IMR-90 (cell line): Measurements from ENCODE around the gene CDT1. TPM values are rescaled to one million over a fixed set of nuclear protein-coding genes. Genes with fewer than 3 reads are reported as not detected.
A peak's percentile ranks its signal among the peaks of the same experiment; 100 is the strongest.

Experiments
- ATAC-seq: fragments of 200-7000 bp; cut with Tn5 transposase; 2 replicates; pipeline ENCODE4 v1.9.1; 2020; ENCODE audit warnings: low read depth, mild to moderate bottlenecking, moderate library complexity
- BruUV-seq: library from RNA; stranded (reverse); fragments of 400-500 nt; replicated peaks from 2 replicates; lab custom pipeline; 2021; lab: Mats Ljungman, UMichigan
- CTCF ChIA-PET: fragments of 300-600 bp; formaldehyde crosslinking; extraction: SDS; loops from one replicate; lab custom pipeline; 2021; ENCODE audit warnings: antibody characterized with exemption; lab: Yijun Ruan, JAX
- POLR2A ChIA-PET: fragments of 300-600 bp; sonication (Branson Sonifier 250); formaldehyde crosslinking; loops from one replicate; lab custom pipeline; 2022; ENCODE audit warnings: antibody characterized with exemption; ENCODE audit not compliant: unreplicated experiment; lab: Charles Lee
- DNase-seq: peaks from one replicate; pipeline ENCODE4 v3.0.0; 2013
- H2AFZ ChIP-seq: replicated peaks from 2 replicates; pipeline ENCODE3; 2013; ENCODE audit warnings: low read length, mild to moderate bottlenecking; ENCODE audit not compliant: poor library complexity
- H2AK5ac ChIP-seq: 2 replicates; pipeline ENCODE4 v1.6.1; 2013; ENCODE audit warnings: low read depth, low read length, inconsistent platforms
- H2AK9ac ChIP-seq: replicated peaks from 2 replicates; pipeline ENCODE3; 2013; ENCODE audit warnings: mild to moderate bottlenecking, low read depth, low read length, moderate library complexity; ENCODE audit not compliant: poor library complexity
- H2BK120ac ChIP-seq: 2 replicates; pipeline ENCODE4 v1.6.1; 2013; ENCODE audit warnings: low read depth, low read length, inconsistent platforms
- H2BK15ac ChIP-seq: 3 replicates; pipeline ENCODE4 v1.6.1; 2013; ENCODE audit warnings: low read depth, low read length, inconsistent platforms
- H2BK20ac ChIP-seq: 2 replicates; pipeline ENCODE4 v1.6.1; 2013; ENCODE audit warnings: low read depth, mild to moderate bottlenecking, inconsistent platforms, low read length, moderate library complexity
- H2BK5ac ChIP-seq: 2 replicates; pipeline ENCODE4 v1.6.1; 2013; ENCODE audit warnings: mild to moderate bottlenecking, low read depth, low read length, inconsistent platforms; ENCODE audit not compliant: poor library complexity, severe bottlenecking
- H3K14ac ChIP-seq: replicated peaks from 2 replicates; pipeline ENCODE4 v1.6.1; 2013; ENCODE audit warnings: low read depth, low read length, inconsistent platforms
- H3K18ac ChIP-seq: 2 replicates; pipeline ENCODE4 v1.6.1; 2013; ENCODE audit warnings: low read depth, low read length, control low read depth
- H3K23ac ChIP-seq: 2 replicates; pipeline ENCODE4 v1.6.1; 2013; ENCODE audit warnings: low read depth, low read length, inconsistent platforms
- H3K27ac ChIP-seq: 2 replicates; pipeline ENCODE4 v1.5.1; 2013; ENCODE audit warnings: mild to moderate bottlenecking, control low read depth, low read length; ENCODE audit not compliant: insufficient read depth
- H3K27me3 ChIP-seq: 2 replicates; pipeline ENCODE4 v1.6.1; 2013; ENCODE audit warnings: low read length; ENCODE audit not compliant: control insufficient read depth, insufficient read depth
- H3K36me3 ChIP-seq: 2 replicates; pipeline ENCODE4 v1.6.1; 2013; ENCODE audit warnings: low read length, mixed read lengths; ENCODE audit not compliant: control insufficient read depth, insufficient read depth
- H3K4ac ChIP-seq: 2 replicates; pipeline ENCODE4 v1.6.1; 2013; ENCODE audit warnings: low read depth, low read length, inconsistent platforms
- H3K4me1 ChIP-seq: 2 replicates; pipeline ENCODE4 v1.6.1; 2013; ENCODE audit warnings: low read length, mixed read lengths; ENCODE audit not compliant: control insufficient read depth, insufficient read depth
- H3K4me2 ChIP-seq: 2 replicates; pipeline ENCODE4 v1.6.1; 2013; ENCODE audit warnings: low read depth, mild to moderate bottlenecking, control low read depth, low read length, moderate library complexity
- H3K4me3 ChIP-seq: 2 replicates; pipeline ENCODE4 v1.5.1; 2013; ENCODE audit warnings: low read depth, mild to moderate bottlenecking, control low read depth, low read length, moderate library complexity; ENCODE audit not compliant: insufficient read depth
- H3K56ac ChIP-seq: 2 replicates; pipeline ENCODE4 v1.6.1; 2013; ENCODE audit warnings: low read length, inconsistent platforms; ENCODE audit not compliant: insufficient read depth; ENCODE audit errors: extremely low read depth
- H3K79me1 ChIP-seq, 2 experiments: 2 replicates each; pipeline ENCODE4 v1.6.1; 2013; ENCODE audit warnings: low read length in 2 of 2, inconsistent platforms in 1 of 2, low read depth in 1 of 2
- H3K9ac ChIP-seq: 2 replicates; pipeline ENCODE4 v1.6.1; 2013; ENCODE audit warnings: low read depth, low read length, control low read depth
- H3K9me1 ChIP-seq: 2 replicates; pipeline ENCODE4 v1.6.1; 2013; ENCODE audit warnings: low read length, inconsistent platforms; ENCODE audit not compliant: insufficient read depth
- H3K9me3 ChIP-seq: 2 replicates; pipeline ENCODE4 v1.6.1; 2013; ENCODE audit warnings: low read length; ENCODE audit not compliant: control insufficient read depth, insufficient read depth
- H4K20me1 ChIP-seq: 2 replicates; pipeline ENCODE4 v1.6.1; 2013; ENCODE audit warnings: low read length, inconsistent platforms; ENCODE audit not compliant: insufficient read depth
- H4K5ac ChIP-seq: 2 replicates; pipeline ENCODE4 v1.6.1; 2013; ENCODE audit warnings: mild to moderate bottlenecking, low read depth, low read length, control low read depth
- H4K8ac ChIP-seq, 2 experiments: 2 replicates each; pipeline ENCODE4 v1.6.1; 2013; ENCODE audit warnings: low read depth in 2 of 2, low read length in 2 of 2, control low read depth in 1 of 2, inconsistent platforms in 1 of 2
- H4K91ac ChIP-seq: 2 replicates; pipeline ENCODE4 v1.6.1; 2013; ENCODE audit warnings: low read depth, low read length, inconsistent platforms; ENCODE audit not compliant: insufficient read depth
- BHLHE40 ChIP-seq: fragments of 150-350 bp; IDR thresholded peaks from 2 replicates; pipeline ENCODE4 v1.6.1; 2016; ENCODE audit warnings: mild to moderate bottlenecking, low read depth, low read length
- CEBPB ChIP-seq: IDR thresholded peaks from 2 replicates; pipeline ENCODE4 v1.6.1; 2012; ENCODE audit warnings: low read depth, low read length, improper control_type of control experiment
- FOS ChIP-seq: fragments of 150-350 bp; IDR thresholded peaks from 2 replicates; pipeline ENCODE4 v1.6.1; 2016; ENCODE audit warnings: low read depth, low read length
- MAFK ChIP-seq: IDR thresholded peaks from 2 replicates; pipeline ENCODE4 v1.6.1; 2012; ENCODE audit warnings: low read depth, low read length, improper control_type of control experiment
- MAZ ChIP-seq: IDR thresholded peaks from 2 replicates; pipeline ENCODE4 v1.6.1; 2012; ENCODE audit warnings: low read depth, mild to moderate bottlenecking, low read length, improper control_type of control experiment, moderate library complexity, borderline replicate concordance
- NFE2L2 ChIP-seq: fragments of 150-350 bp; IDR thresholded peaks from 2 replicates; pipeline ENCODE4 v1.6.1; 2016; ENCODE audit warnings: low read depth, mild to moderate bottlenecking, low read length
- RCOR1 ChIP-seq: IDR thresholded peaks from 2 replicates; pipeline ENCODE4 v1.6.1; 2012; ENCODE audit warnings: mild to moderate bottlenecking, low read length, improper control_type of control experiment; ENCODE audit not compliant: insufficient replicate concordance
- RFX5 ChIP-seq: IDR thresholded peaks from 2 replicates; pipeline ENCODE4 v1.8.0; 2012; ENCODE audit warnings: low read depth, mild to moderate bottlenecking, low read length, moderate library complexity
- SMC3 ChIP-seq: fragments of 150-350 bp; IDR thresholded peaks from 2 replicates; pipeline ENCODE4 v1.6.1; 2016; ENCODE audit warnings: low read depth, mild to moderate bottlenecking, antibody characterized with exemption, low read length, moderate library complexity
- WGBS, 2 experiments: methylation state at CpG; one replicate each; pipeline versions ENCODE4 v1.1.5 to v1.1.7; 2013; ENCODE audit warnings: missing lambda C conversion rate in 2 of 2; ENCODE audit not compliant: insufficient read length in 1 of 2; ENCODE audit errors: extremely low coverage in 2 of 2; 5-methylcytosine and 5-hydroxymethylcytosine counted together
- dilution Hi-C: fragments of 300-500 bp; cut with HindIII; formaldehyde crosslinking; loops from one replicate; pipeline ENCODE4 v1.14.3; 2018; ENCODE audit warnings: low sequenced_read_pairs; ENCODE audit not compliant: unreplicated experiment
- in situ Hi-C: fragments of 300-500 bp; cut with MboI; formaldehyde crosslinking; loops from 3 replicates; pipeline ENCODE4 v1.14.3; 2019; ENCODE audit warnings: low sequenced_read_pairs, inconsistent platforms, mixed read lengths
- intact Hi-C: fragments of 100-400 bp; cut with micrococcal nuclease; formaldehyde crosslinking; loops from 2 replicates; pipeline ENCODE4 v1.10.0; 2022
- polyA plus RNA-seq, 3 experiments: library from polyadenylated mRNA; depleted of rRNA; stranded (reverse); fragments of >200 nt; gene quantifications; 2 replicates each; pipeline ENCODE4 v1.2.3, GENCODE V29; 2012; ENCODE audit warnings: low replicate concordance in 1 of 3
- total RNA-seq: library from RNA; depleted of rRNA; stranded (reverse); fragments of >200 nt; gene quantifications from 2 replicates; pipeline ENCODE4 v1.2.3, GENCODE V29; 2012
- TF ChIP-seq, protein P1 (sequence below): fragments of 150-350 bp; IDR thresholded peaks from 2 replicates; pipeline ENCODE4 v1.6.1; 2016; ENCODE audit warnings: low read depth, mild to moderate bottlenecking, low read length, moderate library complexity, borderline replicate concordance
- TF ChIP-seq, protein P2 (sequence below): fragments of 150-350 bp; IDR thresholded peaks from 2 replicates; pipeline ENCODE4 v1.6.1; 2017; ENCODE audit warnings: mild to moderate bottlenecking, antibody characterized with exemption, low read length, low read depth
- TF ChIP-seq, protein P3 (sequence below): conservative IDR thresholded peaks from 2 replicates; pipeline ENCODE4 v1.5.1; 2012; ENCODE audit warnings: mild to moderate bottlenecking, low read depth, low read length, improper control_type of control experiment

The CDT1 gene
- total and polyA plus RNA-seq, 2 of the 4 experiments (the other 2 are of a cell fraction): 3.2 to 11.8 TPM

DNA sequence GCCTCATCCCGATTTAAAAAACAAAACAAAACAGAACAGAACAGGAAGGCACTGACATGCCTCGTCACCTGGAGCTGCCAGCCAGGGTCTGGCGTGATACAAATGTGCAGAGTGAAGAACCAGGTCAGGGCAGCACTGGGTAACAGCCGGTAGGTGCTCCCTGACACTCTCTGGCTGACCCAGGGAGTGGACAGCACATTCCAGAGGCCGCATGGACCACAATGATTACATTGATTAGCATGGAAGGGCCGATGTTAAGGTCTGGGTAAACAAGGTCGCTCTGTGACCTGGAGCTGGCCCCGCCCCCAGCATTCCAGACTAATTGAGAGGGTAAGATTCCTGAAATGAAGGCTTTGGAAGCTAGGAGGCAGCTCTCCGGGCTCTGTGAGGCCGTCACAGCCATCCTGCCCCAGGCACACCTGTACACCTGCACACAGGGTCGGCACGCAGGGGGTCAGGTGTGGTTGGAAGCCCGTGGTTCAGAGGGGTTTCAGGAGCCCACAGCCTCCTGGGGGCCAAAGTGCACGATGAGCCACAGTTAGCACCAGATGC is 40.0 kb upstream of the CDT1 start:
- peak; percentile 15 for ATAC-seq
- no peak overlapping the region for H3K4me3 ChIP-seq
- peaks cover 31% of the 10 kb centered on the region for H3K9me1 ChIP-seq
- dilution Hi-C loops (no loop called here), intact Hi-C loops (no loop called here), in situ Hi-C loops (no loop called here)
- CTCF ChIA-PET: interaction anchor here (1.0 kb wide), 1 partner anchor 26 kb away, joined by 3 read pairs; no protein-coding TSS in a partner anchor
- no peak overlapping the region for H3K4me2 ChIP-seq
- DNase-seq: no peak
- H3K9me3 ChIP-seq: no peaks in the 10 kb centered on the region
- peaks cover 39% of the 10 kb centered on the region for H3K4me1 ChIP-seq
- POLR2A ChIA-PET: interaction anchor here (0.7 kb wide), 1 partner anchor 9 kb away, joined by 3 read pairs; no protein-coding TSS in a partner anchor
- H2BK5ac ChIP-seq: no peak overlapping the region
- H3K56ac ChIP-seq: peak overlapping the region; percentile 21; the same call in 1 of the 2 replicates
- no peak overlapping the region for H3K27ac ChIP-seq
- H2BK20ac ChIP-seq: no peak overlapping the region
- no TSS peak for BruUV-seq
- no peak overlapping the region; the same call in 2 of the 3 replicates for H2BK15ac ChIP-seq
- H3K23ac ChIP-seq: peak overlapping the region; percentile 69; the same call in 1 of the 2 replicates
- 0 out of 2 replicates have a peak overlapping the region, but pooled peaks have one; percentile 37 for H2AK5ac ChIP-seq
- H3K14ac ChIP-seq: peak overlapping the region; percentile 48; the same call in 1 of the 2 replicates
- H3K4ac ChIP-seq: peak overlapping the region; percentile 52
- peaks cover 100% of the 10 kb centered on the region for H4K20me1 ChIP-seq
- 71% methylated on average over 5 of the region's 14 CpGs; no CpG with 5 or more reads in 1 of the 2 experiments for WGBS, 2 experiments
- no peaks in the 10 kb centered on the region for H3K27me3 ChIP-seq
- peaks cover 8% of the 10 kb centered on the region for H3K36me3 ChIP-seq
- TF ChIP-seq RFX5: no peak
- no peak for TF ChIP-seq MAFK
- TF ChIP-seq NFE2L2: no peak
- TF ChIP-seq, protein P1, sequence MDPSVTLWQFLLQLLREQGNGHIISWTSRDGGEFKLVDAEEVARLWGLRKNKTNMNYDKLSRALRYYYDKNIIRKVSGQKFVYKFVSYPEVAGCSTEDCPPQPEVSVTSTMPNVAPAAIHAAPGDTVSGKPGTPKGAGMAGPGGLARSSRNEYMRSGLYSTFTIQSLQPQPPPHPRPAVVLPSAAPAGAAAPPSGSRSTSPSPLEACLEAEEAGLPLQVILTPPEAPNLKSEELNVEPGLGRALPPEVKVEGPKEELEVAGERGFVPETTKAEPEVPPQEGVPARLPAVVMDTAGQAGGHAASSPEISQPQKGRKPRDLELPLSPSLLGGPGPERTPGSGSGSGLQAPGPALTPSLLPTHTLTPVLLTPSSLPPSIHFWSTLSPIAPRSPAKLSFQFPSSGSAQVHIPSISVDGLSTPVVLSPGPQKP: no peak
- no peak for TF ChIP-seq SMC3
- no peak for TF ChIP-seq BHLHE40
- TF ChIP-seq, protein P2, sequence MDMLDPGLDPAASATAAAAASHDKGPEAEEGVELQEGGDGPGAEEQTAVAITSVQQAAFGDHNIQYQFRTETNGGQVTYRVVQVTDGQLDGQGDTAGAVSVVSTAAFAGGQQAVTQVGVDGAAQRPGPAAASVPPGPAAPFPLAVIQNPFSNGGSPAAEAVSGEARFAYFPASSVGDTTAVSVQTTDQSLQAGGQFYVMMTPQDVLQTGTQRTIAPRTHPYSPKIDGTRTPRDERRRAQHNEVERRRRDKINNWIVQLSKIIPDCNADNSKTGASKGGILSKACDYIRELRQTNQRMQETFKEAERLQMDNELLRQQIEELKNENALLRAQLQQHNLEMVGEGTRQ: no peak
- no peak for TF ChIP-seq MAZ
- TF ChIP-seq, protein P3, sequence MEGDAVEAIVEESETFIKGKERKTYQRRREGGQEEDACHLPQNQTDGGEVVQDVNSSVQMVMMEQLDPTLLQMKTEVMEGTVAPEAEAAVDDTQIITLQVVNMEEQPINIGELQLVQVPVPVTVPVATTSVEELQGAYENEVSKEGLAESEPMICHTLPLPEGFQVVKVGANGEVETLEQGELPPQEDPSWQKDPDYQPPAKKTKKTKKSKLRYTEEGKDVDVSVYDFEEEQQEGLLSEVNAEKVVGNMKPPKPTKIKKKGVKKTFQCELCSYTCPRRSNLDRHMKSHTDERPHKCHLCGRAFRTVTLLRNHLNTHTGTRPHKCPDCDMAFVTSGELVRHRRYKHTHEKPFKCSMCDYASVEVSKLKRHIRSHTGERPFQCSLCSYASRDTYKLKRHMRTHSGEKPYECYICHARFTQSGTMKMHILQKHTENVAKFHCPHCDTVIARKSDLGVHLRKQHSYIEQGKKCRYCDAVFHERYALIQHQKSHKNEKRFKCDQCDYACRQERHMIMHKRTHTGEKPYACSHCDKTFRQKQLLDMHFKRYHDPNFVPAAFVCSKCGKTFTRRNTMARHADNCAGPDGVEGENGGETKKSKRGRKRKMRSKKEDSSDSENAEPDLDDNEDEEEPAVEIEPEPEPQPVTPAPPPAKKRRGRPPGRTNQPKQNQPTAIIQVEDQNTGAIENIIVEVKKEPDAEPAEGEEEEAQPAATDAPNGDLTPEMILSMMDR: no peak
- no peak for TF ChIP-seq FOS
- TF ChIP-seq RCOR1: no peak
- TF ChIP-seq CEBPB: no peak
- H4K8ac ChIP-seq: no peak overlapping the region
- H4K91ac ChIP-seq: peak overlapping the region; percentile 40; the same call in 1 of the 2 replicates
- peaks cover 12 to 97% of the 10 kb centered on the region in 2 experiments; a peak in 3 of 4 replicates for H3K79me1 ChIP-seq
- peak overlapping the region; percentile 85 for H2AK9ac ChIP-seq
- H3K18ac ChIP-seq: no peak overlapping the region
- no peak overlapping the region for H2BK120ac ChIP-seq
- peak overlapping the region; percentile 66 for H2AFZ ChIP-seq
- no peak overlapping the region for H4K5ac ChIP-seq
- H3K9ac ChIP-seq: no peak overlapping the region
